ENCODE measurements around the gene SPATA13.

The SPATA13 gene

DNA sequence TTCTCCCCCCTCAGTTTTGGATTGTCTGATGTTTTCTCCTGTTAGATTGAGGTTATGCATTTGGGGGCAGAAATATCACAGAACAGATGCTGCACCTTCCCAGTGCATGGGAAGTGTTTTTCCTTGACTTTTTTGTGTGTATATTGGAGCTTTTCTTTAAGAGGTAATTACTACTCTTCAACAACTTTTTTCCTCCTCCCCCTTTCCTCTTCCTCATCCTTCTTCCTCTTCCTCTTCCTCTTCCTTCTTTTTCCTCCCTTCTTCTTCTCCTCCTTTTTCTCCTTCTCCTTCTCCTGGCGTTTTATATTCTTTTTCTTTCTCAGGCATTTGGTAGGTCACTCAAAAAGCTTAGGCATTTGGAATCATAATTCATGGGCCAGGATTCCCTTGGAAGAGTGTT lies 18.1 kb upstream of the SPATA13 start:
- no peak for DNase-seq

DNA sequence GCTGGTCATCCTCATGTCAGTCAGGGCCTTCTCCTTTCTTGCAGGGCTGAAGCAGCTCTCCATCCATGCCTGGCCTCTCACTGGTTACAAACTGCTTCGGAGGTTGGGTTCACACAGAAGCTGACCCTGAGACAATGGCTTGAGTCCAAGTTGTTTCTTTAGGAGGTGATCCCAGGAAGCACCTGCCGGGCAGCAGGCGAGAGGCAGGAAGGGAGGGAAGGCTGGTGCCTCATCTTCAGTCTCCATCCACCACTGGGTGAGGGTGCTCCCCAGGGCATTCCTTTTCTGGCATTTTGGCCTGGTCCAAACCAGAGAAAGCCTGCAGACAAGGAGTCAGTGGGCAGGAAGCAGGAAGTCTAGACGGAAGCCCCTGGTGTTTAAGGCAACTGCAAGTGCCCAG lies 17.6 kb upstream of the SPATA13 start:
- DNase-seq = no peak

DNA sequence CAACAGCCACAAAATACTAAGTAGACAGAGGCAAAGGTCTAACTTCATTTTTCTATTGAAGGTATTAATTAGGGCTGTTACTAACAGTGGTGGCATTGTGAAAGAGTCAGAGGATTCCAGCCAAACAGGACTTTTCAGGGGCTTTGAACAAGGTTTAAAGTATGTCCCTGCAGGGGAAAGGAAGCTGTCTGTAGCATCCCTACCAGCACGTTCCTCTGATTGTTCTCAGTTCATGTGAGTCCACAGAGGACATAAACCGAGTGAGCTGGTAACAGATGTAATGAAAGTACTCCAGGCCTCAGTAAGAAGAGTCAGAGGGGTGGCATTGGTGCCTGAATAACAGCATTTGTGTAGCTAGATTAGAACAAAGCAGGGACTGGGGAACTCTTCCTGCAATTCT lies 15.3 kb upstream of the SPATA13 start:
- no peak for DNase-seq

DNA sequence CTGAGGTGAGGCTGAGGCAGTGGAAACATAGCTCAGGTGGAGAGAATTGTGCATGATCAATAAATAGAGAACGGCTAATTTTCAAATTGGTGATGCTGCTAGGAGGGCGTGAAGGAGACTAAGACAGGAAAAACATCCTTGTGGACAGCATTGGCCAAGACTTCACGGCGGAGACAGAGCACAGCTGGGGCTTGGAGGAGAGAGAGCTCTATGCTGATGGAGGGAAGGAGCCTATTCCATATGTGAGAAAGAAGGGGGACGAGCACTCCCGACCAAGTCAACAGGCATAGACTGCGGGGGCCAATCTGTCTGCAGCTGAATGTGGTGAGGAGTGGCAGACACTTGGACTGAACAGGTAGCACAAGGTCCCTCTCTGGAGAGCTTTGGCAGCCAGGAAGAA lies 14.8 kb upstream of the SPATA13 start:
- DNase-seq = no peak

DNA sequence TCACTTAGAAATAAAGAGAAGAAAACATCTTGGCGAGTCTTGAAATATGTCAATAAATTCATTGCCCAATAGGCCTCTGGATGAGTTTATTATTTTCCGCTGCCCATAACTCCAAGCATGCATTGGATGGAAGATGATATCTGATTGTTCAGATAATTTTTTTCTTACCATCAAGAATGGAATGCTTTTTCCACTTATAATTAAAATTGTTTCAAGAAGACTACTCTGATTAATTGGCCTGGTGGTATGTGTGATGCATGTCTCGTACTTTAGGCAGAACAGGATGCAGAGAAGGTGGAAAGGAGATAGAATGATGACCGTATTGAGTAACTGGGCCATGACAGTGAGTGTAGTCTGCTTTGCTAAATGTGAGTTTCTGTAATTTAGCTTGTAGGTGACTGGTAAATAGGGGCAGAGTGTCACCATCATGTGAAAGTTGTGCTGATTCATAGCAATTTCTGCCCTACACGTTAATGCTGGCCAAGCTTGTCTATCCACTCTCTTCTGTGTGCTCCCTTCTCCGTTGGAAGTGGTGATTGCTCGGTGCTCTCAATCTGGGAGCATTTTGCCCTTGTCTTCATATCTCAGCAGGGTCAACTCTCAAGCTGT lies 13.5 kb upstream of the SPATA13 start:
- DNase-seq = no peak

DNA sequence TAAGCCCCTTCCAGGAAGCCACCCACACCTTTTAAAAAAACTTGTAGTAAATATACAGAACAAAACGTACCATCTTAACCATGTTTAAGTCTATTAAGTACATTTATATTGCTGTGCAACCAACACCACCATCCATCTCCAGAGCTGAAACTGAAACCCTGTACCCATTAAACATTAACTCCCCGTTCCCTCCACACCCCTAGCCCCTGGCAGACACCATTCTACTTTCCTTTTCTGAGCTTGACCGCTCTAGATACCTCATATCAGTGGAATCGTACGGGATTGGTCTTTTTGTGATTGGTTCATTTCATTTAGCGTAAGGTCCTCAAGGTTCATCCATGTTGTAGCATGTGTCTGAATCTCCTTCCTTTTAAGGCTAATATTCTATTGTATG lies 13.0 kb upstream of the SPATA13 start:
- DNase-seq = no peak

DNA sequence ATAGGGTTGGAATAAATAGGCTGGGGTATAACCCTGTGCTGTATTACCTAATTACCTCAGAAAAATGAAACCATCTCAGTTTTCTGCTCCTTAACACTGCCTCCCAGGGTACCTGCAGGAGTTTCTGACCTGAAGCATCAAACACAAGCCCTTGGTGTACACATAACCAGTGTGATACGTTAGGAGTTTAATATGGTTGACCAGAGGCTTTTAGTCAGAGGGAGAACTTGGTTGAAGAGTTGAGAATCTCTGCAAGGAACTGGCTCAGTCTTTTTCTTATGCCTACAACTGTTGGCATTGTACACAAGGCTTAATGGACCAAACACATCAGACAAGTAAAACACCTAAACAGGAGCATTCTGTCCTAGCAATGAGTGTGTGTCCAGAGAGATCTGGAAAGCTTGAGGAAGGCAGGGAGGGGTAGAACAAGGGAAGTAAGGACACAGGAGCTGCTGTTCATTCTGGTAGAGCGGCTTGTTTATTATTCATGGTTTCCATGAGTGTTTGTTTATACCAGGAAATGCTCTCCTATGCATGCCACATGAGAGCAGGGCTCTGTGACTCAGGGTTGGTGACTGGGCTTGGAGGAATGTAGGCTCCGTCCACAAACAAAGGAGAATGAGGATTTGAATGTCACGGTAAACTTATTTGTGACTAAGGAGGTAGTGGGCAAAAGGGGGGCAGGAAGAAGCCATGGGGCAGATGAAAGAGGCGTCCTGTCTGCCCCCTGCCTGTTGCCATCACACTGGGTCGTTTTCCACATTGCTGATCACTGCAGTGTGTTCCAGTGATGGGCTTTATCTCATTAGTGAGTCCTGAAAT lies 11.9 kb upstream of the SPATA13 start:
- DNase-seq = no peak

DNA sequence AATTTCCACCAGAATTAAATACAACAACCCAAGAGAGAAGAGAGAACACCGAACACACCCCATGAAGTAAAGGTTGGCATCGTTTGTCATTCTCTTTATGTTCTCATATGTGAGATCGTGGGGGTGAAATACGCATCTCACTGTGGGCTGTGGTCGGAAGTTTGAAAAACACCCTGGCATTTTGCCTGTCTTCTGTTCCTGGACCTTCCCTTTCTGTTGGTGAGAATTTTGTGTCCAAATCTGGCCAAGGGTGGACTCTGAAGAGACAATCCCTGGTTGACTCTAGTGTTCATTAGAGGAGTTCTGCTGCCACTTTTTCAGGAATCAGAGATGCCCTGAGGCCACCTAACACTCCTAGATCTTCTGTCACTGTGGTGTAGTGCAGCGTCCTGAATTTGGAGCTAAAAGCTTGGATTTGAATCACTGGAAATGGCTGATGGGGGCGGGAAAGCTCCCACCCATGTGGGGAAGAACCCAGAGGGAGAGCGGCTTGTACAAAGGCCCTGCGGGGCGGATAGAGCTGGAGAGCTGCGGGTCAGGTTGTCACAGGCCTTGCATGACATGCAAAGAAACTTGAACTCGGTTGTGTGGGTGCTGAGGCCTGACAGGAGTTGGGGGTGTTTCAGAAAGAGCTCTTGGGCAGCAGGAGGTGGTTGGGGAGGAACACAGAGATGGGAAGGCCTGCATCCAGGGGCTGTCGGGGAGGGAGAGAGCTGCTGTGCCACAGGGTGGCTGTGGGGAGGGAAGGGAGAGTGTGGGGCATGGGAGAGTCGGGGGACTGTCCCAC lies 11.1 kb upstream of the SPATA13 start:
- DNase-seq = no peak

DNA sequence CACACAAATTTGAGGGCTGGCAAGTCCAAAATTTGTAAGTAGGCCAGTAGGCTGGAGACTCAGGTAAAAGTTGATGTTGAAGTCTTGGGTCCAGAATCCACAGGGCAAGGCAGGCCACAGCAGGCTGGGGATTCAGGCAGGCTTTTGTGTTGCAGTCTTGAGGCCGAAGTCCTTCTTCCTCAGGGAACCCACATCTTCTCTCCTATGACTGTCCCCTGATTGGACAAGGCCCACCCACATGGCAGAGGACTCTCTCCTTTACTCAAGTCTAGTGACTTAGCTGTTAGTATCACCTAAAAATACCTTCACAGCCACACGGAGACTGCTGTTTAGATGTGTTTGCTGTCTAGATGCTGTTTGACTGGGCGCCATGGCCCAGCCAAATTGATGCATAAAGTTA lies 9.9 kb upstream of the SPATA13 start:
- DNase-seq = no peak

DNA sequence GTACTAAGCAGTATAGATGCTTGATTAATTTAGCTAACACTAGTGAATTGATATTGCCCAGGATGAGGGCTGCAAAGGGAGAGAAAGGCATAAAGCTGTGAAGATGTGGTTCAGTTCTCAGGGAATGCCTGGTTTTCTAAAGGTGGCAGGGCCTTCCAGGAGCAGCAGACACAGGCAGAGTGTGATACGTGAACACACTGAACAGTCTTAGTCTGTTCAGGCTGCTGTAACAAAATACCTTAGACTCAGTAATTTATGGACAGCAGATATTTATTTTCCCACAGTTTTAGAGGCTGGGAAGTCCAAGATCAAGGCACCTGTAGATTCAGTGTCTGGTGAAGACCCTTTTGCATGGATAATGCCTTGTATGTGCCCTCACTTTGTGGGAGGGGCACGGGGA lies 8.7 kb upstream of the SPATA13 start:
- DNase-seq = no peak

DNA sequence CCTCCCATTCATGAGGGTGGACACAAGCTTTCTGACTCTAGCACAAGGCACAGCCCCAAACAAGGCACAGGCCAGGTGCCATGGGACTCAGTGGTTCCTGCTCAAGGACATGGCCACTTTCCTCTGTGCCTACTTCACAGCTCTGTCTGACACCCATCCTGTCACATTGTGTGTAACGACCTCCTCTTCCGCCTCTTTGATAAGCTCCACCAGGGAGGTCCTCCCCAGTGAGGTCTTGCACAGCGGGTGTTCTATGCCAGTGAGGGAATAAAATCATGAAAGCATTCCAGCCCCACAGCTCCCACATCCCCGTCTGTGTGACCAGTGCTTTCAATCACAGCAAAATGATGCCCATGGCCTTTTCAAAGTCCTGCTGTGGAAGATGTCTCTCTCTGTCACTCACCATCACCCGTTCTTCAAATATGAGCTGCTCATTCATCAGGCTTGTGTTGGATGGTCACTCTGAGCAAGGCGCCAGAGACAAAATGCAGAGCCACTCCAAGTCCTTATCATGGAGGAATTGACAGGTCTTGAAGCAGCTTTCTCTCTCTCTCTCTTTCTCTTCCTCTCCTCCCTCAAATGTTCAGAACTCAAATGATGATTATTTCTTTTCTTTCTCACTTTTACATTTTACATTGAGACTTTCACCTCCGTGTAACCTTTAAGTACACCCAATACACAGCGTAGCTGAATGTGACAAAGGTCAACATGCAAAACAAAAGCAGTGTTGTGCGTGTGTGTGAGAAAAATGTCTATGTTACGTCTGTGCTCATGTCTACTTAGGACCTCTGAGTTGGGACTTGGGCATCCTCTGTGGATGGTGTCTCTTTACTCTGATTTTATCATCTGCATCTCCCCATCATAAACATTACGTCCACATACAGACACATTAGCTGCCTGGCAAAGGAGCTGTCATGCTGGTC lies 8.0 kb upstream of the SPATA13 start:
- DNase-seq = no peak

DNA sequence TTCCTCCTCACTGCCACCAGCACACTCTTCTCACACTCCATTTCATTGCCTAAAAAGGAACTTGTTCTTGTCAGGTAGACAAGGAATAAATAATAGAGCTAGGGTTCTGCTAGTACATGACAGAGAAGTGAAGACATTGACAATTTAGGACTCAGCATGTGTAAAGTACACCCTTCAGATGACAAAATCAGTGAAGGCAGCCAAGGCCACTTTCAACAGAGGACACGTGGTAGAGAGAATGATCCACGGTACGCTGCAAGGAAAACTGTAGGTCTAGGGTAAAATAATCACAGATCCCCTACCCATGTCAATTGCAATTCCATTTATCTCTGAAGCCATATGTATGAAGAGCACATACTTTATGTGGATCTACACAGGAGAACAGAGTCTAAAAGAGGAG lies 7.2 kb upstream of the SPATA13 start:
- no peak for DNase-seq

DNA sequence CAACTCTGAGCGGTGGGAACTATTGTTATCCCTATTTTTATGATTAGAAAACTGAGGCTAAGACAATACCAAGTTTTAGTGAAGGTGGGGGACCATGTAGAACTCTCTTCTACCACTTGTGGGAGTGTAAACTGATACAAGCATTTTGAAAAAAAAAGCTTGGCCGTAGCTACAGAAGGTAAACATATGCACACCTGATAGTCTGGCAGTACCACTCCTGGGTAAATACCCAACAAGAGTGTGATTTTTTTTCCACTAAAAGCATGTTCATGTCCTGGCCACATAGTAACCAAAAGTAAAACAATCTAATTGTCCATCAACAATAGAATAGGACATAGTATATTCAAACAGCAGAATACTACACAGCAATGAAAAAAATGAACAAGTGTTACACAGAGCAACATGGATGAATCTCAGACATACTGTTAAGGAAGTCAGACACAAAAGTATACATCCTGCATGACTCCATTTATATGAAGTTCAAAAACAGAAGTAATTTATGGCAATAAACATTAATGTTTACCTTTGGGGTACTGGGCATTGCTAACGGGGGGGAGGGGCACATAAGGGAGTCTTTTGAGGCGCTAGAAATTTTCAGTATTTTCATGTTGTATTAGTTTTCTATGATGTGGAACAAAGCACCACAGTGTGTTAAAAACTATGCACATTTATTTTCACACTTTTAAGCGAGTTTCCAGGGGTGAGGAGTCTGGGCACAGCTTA lies 6.4 kb upstream of the SPATA13 start:
- DNase-seq = no peak

DNA sequence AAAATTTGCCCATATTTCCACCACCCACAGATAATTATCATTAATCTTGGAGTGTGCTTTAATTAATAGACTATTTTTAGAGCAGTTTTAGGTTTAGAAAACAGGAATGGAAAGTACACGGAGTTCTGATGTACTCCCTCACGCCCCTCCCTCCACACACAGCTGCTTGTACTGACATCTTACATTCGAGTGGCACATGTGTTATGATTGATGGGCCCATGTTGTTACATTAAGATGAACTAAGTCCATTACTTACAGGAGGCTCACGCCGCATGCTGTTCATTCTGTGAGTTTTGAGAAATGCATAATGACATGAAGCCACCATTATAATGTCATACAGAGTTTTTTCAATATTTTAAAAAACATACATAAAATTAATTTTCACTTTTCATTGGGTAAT lies 1.2 kb upstream of the SPATA13 start:
- DNase-seq = no peak

DNA sequence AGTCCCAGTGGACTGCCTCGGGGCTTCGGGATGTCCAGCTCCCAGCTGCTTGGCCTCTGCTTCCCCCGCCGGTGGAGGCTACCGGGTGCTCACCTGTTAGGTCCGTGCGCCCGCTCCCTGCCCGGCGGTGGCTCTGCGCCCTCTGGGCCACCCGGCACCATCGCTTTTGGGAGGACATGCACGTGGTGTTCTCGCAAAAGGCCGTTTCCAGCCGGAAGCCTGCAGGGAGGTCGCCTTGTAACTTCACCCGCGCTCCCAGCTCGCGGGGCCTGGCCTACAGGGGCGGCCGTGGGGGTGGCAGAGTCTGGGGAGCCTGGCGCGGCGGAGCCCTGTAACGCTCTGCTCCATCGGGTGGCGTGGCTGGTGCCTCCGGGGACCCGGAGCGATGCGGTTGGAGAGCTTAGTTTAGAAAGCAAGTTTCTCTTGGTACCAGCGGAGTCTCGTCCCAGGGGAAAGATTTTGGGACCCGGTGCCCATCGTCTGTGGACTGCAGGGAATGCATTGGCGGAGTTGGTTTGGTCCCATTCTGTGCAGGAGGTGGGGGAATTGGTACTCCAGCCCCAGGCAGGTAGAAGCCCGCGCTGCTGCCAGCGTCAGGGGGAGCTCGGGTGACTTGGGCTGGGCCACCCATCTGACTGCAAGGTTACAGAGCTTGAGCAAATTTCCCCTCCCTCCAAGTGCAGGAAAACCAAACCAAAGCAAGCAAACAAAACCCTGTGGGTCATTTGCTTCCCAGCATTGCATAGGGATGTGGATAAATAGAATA lies 673 bp downstream of the SPATA13 start:
- no peak for DNase-seq

DNA sequence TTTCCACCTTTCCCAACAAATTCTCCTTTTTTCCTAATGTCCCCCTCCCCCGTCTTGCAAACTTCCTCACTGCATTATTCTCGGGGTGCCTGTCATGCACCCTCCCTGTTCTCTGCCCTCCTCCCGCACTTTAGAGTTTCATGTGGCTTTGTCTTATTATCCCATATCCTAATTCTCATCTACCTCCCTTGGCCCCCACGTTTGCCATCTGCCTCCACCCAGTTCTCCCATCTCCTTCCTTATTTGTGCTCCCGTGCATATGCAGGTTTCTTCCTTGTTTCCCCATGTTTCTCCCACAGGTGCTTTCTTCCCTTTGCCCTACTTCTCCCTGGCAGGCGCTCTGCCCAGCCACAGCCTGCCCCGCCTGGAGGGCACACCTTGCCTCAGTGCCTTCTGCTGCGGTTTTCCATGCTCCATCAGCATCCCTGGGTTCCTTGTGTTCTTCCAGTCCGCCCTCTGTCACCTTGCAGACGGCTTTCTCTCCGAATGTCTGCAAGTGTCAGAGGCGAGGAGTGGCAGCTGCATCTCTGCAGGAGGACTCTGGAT lies 1.5 kb downstream of the SPATA13 start:
- DNase-seq = no peak

DNA sequence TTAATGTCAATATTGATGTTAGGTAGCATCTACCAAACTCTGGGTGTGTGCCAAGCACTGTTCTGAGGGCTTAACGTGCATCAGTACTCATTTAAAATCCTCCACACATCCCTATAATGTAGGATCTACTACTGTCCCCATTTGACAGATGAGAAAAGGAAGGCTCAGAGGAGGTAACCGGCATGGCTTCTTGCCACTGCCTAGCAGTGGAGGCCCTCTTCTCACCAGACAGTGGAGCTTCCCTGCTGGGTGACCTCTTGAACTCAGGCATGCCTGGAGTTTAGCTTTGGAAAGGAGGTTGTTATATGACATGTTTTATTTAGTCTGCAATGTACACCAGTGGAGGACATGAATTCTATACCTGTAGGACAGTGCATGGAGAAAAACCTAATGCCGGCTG lies 2.1 kb downstream of the SPATA13 start:
- no peak for DNase-seq

DNA sequence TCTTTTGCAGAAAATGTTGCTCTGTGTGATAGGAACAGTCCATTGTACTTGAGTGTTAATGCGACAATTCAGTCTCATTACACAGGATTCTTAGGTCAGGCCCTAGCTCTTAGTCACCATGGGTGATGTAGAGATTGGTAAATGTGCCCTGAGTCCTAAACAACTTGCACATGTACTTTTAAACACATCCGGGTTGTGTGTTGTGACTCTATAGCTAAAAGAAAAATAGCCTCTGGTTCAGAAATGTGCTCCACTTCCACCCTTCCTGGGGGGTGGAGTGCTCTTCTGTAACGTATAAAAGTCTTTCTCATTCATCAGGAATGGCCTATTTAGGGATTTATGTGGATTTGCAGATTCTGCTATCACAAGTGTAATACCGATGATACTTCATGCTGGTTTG lies 5.2 kb downstream of the SPATA13 start:
- DNase-seq = no peak

DNA sequence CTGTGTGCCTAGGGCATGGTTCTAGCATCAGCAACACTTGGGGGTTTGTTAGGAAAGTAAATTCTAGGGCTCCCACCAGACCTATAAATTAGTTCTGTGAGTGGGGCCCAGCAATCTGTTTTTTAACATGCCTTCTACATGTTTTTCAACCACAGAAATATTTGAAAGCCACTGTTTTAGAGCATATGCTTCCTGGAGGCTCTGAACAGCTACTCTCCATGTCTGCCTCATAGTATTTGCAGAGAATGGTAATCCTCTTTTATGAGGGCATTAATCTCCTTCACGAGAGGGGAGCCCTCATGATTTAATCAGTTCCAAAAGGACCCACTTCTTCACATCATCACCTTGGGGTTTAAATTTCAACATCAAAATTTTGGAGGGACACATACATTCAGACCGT lies 6.0 kb downstream of the SPATA13 start:
- DNase-seq = no peak

DNA sequence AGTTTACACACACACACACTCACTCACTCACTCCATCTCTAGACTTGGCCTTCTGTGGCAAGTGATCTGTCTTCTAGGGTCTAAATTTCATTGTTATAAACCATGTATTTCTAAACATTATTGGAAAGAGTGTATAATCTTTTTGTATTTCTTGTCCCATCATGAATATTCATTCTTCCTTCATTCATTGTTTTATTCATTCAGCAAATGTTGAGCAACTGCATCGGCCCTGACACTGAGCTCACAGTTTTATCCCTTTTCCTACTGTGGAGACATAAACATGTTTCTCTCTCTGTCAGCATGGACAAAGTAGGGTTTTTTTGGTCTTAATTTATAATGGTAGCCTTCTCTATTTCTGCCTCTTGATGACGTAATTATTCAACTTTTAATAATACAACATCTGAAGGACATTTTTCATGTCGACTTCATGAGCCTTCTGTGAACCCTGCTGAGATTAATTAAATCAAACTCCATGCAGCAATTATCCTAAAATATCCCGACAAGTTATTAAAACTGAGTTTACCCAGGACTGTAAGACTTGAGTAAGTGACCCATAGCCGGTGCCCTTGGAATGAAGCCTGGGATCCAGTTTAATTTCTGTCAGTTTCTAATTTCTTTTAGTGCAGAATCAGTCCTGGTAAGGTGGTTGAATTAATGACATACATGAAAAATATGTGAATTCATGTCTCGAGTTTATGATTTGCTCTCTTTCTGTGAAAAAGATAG lies 7.3 kb downstream of the SPATA13 start:
- no peak for DNase-seq

DNA sequence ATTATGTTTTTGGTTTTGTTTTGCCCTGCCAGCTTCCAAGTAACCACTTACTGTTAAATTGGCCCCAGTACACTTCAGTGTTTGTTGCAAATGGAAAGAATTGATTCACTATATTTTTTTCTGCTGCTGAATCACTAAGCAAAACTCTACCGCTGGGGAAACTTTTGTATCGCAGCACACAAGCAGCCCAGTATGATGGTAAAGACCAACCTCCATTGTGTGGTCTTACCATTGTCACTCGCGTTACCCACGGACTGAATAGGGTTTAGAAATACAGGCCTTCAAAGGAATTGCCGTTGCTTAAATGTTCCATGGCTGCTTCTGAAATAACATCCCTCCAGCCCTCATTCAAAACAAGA lies 7.9 kb downstream of the SPATA13 start:
- no peak for DNase-seq

Measured in NCI-H187 treated with DMSO at 0.1 percent for 48 hours (cell line).